H9 (cell line): Measurements from ENCODE around the gene EPN1. TPM values are rescaled to one million over a fixed set of nuclear protein-coding genes. Genes with fewer than 3 reads are reported as not detected.

Experiments used
- DNase-seq: peaks from one replicate; pipeline ENCODE4 v3.0.0-alpha.2; 2017
- H2AFZ ChIP-seq: one replicate; pipeline ENCODE4 v1.6.1; 2013; ENCODE audit warnings: mild to moderate bottlenecking, low read length, control low read depth, moderate library complexity
- H2AK5ac ChIP-seq: 2 replicates; pipeline ENCODE4 v1.6.1; 2013; ENCODE audit warnings: low read length, control low read depth, mixed read lengths; ENCODE audit not compliant: insufficient read length
- H2BK120ac ChIP-seq: one replicate; pipeline ENCODE4 v1.6.1; 2013; ENCODE audit warnings: low read depth, mild to moderate bottlenecking, low read length, control low read depth, inconsistent platforms; ENCODE audit not compliant: poor library complexity, severe bottlenecking
- H2BK12ac ChIP-seq: 2 replicates; pipeline ENCODE4 v1.6.1; 2013; ENCODE audit warnings: low read length, control low read depth, mixed read lengths, low read depth; ENCODE audit not compliant: insufficient read length
- H2BK15ac ChIP-seq: 2 replicates; pipeline ENCODE4 v1.6.1; 2013; ENCODE audit warnings: low read depth, low read length, control low read depth
- H2BK20ac ChIP-seq: one replicate; pipeline ENCODE4 v1.6.1; 2013; ENCODE audit warnings: low read depth, mild to moderate bottlenecking, low read length, control low read depth, inconsistent platforms; ENCODE audit not compliant: poor library complexity, severe bottlenecking
- H2BK5ac ChIP-seq: 2 replicates; pipeline ENCODE4 v1.6.1; 2013; ENCODE audit warnings: low read length, control low read depth, mixed read lengths; ENCODE audit not compliant: insufficient read length
- H3K14ac ChIP-seq: 2 replicates; pipeline ENCODE4 v1.6.1; 2013; ENCODE audit warnings: low read length, control low read depth; ENCODE audit not compliant: insufficient read depth
- H3K18ac ChIP-seq: 2 replicates; pipeline ENCODE4 v1.6.1; 2013; ENCODE audit warnings: low read depth, mild to moderate bottlenecking, mixed read lengths, low read length, control low read depth; ENCODE audit not compliant: insufficient read length
- H3K23ac ChIP-seq: 2 replicates; pipeline ENCODE4 v1.6.1; 2013; ENCODE audit warnings: low read length, control low read depth, mixed read lengths, low read depth; ENCODE audit not compliant: insufficient read length
- H3K23me2 ChIP-seq: 2 replicates; pipeline ENCODE4 v1.6.1; 2013; ENCODE audit warnings: low read depth, mild to moderate bottlenecking, mixed read lengths, low read length, control low read depth; ENCODE audit not compliant: insufficient read length, poor library complexity, severe bottlenecking
- H3K27ac ChIP-seq: 2 replicates; pipeline ENCODE4 v1.5.1; 2013; ENCODE audit warnings: low read length, control low read depth, mixed read lengths, low read depth; ENCODE audit not compliant: insufficient read length
- H3K27me3 ChIP-seq: 2 replicates; pipeline ENCODE4 v1.6.1; 2013; ENCODE audit warnings: low read length, control low read depth, inconsistent platforms; ENCODE audit not compliant: insufficient read depth
- H3K4ac ChIP-seq: 2 replicates; pipeline ENCODE4 v1.6.1; 2013; ENCODE audit warnings: low read depth, mild to moderate bottlenecking, control low read depth, inconsistent platforms, low read length, moderate library complexity
- H3K4me1 ChIP-seq: 2 replicates; pipeline ENCODE4 v1.6.1; 2013; ENCODE audit warnings: low read length, control low read depth, inconsistent platforms; ENCODE audit not compliant: insufficient read depth
- H3K4me2 ChIP-seq: 2 replicates; pipeline ENCODE4 v1.6.1; 2013; ENCODE audit warnings: low read length, control low read depth, mixed read lengths; ENCODE audit not compliant: insufficient read length, insufficient read depth
- H3K56ac ChIP-seq: 2 replicates; pipeline ENCODE4 v1.6.1; 2013; ENCODE audit warnings: low read depth, mild to moderate bottlenecking, mixed read lengths, low read length, control low read depth; ENCODE audit not compliant: insufficient read length
- H3K79me1 ChIP-seq: 2 replicates; pipeline ENCODE4 v1.6.1; 2013; ENCODE audit warnings: low read depth, mild to moderate bottlenecking, moderate library complexity, low read length, control low read depth, inconsistent platforms; ENCODE audit not compliant: insufficient read depth, poor library complexity, severe bottlenecking
- H3K79me2 ChIP-seq: 2 replicates; pipeline ENCODE4 v1.6.1; 2013; ENCODE audit warnings: low read length, control low read depth, inconsistent platforms; ENCODE audit not compliant: insufficient read depth
- H3K9ac ChIP-seq: 2 replicates; pipeline ENCODE4 v1.6.1; 2013; ENCODE audit warnings: low read length, control low read depth, mixed read lengths; ENCODE audit not compliant: insufficient read length; ENCODE audit errors: extremely low read depth
- H3K9me3 ChIP-seq: one replicate; pipeline ENCODE4 v1.6.1; 2013; ENCODE audit warnings: low read depth, low read length, inconsistent platforms; ENCODE audit not compliant: control insufficient read depth
- H3T11ph ChIP-seq: one replicate; pipeline ENCODE4 v1.6.1; 2013; ENCODE audit warnings: mild to moderate bottlenecking, low read length, control low read depth, inconsistent platforms
- H4K20me1 ChIP-seq: one replicate; pipeline ENCODE4 v1.6.1; 2013; ENCODE audit not compliant: control insufficient read depth, insufficient read length, insufficient read depth
- H4K5ac ChIP-seq: 2 replicates; pipeline ENCODE4 v1.6.1; 2013; ENCODE audit warnings: low read depth, mild to moderate bottlenecking, mixed read lengths, low read length, control low read depth; ENCODE audit not compliant: insufficient read length
- H4K8ac ChIP-seq: replicated peaks from 2 replicates; pipeline ENCODE4 v1.6.1; 2013; ENCODE audit warnings: low read length, control low read depth, mixed read lengths, low read depth; ENCODE audit not compliant: insufficient read length
- H4K91ac ChIP-seq: 2 replicates; pipeline ENCODE4 v1.6.1; 2013; ENCODE audit warnings: low read depth, mild to moderate bottlenecking, moderate library complexity, mixed read lengths, low read length, control low read depth; ENCODE audit not compliant: insufficient read length
- H3K27ac Mint-ChIP-seq, 3 experiments: 2 replicates in 2 of 3; 3 replicates in 1 of 3; pipeline ENCODE4 v1.8.0; 2020 to 2021; ENCODE audit warnings: mixed read lengths in 3 of 3, mild to moderate bottlenecking in 1 of 3, moderate library complexity in 1 of 3
- H3K27me3 Mint-ChIP-seq: 2 replicates; pipeline ENCODE4 v1.8.0; 2021; ENCODE audit warnings: low read depth, mild to moderate bottlenecking, moderate library complexity, mixed read lengths
- H3K36me3 Mint-ChIP-seq, 3 experiments: 2 replicates in 2 of 3; 3 replicates in 1 of 3; pipeline ENCODE4 v1.8.0; 2020 to 2021; ENCODE audit warnings: low read depth in 3 of 3, mixed read lengths in 3 of 3; ENCODE audit not compliant: insufficient read depth in 1 of 3
- H3K4me1 Mint-ChIP-seq, 2 experiments: 2 replicates each; pipeline ENCODE4 v1.8.0; 2020; ENCODE audit warnings: mixed read lengths in 2 of 2
- H3K4me3 Mint-ChIP-seq, 2 experiments: 2 replicates in 1 of 2; 3 replicates in 1 of 2; pipeline ENCODE4 v1.8.0; 2020 to 2021; ENCODE audit warnings: mild to moderate bottlenecking in 2 of 2, mixed read lengths in 2 of 2, moderate library complexity in 1 of 2
- H3K9me3 Mint-ChIP-seq, 2 experiments: 2 replicates in 1 of 2; 3 replicates in 1 of 2; pipeline ENCODE4 v1.8.0; 2020; ENCODE audit warnings: mild to moderate bottlenecking in 2 of 2, mixed read lengths in 2 of 2, moderate library complexity in 1 of 2
- WGBS: extraction: QIAGEN DNeasy Blood & Tissue Kit; methylation state at CpG from one replicate; pipeline ENCODE4 v1.1.7; 2013; ENCODE audit warnings: missing lambda C conversion rate, low lambda C conversion rate, mixed read lengths; ENCODE audit not compliant: insufficient read length; ENCODE audit errors: extremely low coverage; 5-methylcytosine and 5-hydroxymethylcytosine counted together
- total RNA-seq: library from RNA; stranded (reverse); gene quantifications from 2 replicates; pipeline ENCODE4 v1.2.1, GENCODE V29; 2021
- TF ChIP-seq, protein P1 (sequence below): fragments of 200-600 bp; sonication (generic); conservative IDR thresholded peaks from 3 replicates; pipeline ENCODE4 v1.8.0; 2021; ENCODE audit warnings: antibody characterized with exemption, mild to moderate bottlenecking

Gene EPN1
- total RNA-seq, 1 experiment from 2014 or later: 159 TPM

- Histone ChIP-seq H2BK20ac (no peak overlapping the region), H3K4ac (no peak overlapping the region), H2BK120ac (no peak overlapping the region), H3K18ac (no peak overlapping the region), H4K5ac (no peak overlapping the region), H2BK15ac (no peak overlapping the region), H3K23me2 (no peaks in the 10 kb centered on the region), H3K23ac (no peak overlapping the region), H3K9me3 (no peaks in the 10 kb centered on the region), H3K4me1 (no peaks in the 10 kb centered on the region), H3K14ac (no peak overlapping the region), H3K27ac (no peak overlapping the region), H2BK5ac (no peak overlapping the region), H3K27me3 (no peaks in the 10 kb centered on the region), H4K8ac (no peak overlapping the region), H3K56ac (no peak overlapping the region), H3T11ph (no peak overlapping the region), H4K20me1 (no peaks in the 10 kb centered on the region), H3K9ac (no peak overlapping the region), H3K79me1 (peaks cover 5% of the 10 kb centered on the region), H2BK12ac (no peak overlapping the region), H3K79me2 (0 out of 2 replicates have a peak, but pooled peaks cover 1% of the 10 kb centered on the region), H4K91ac (no peak overlapping the region), H2AFZ (no peak overlapping the region), H2AK5ac (no peak overlapping the region), H3K4me2 (no peak overlapping the region)
- TF ChIP-seq, protein P1, sequence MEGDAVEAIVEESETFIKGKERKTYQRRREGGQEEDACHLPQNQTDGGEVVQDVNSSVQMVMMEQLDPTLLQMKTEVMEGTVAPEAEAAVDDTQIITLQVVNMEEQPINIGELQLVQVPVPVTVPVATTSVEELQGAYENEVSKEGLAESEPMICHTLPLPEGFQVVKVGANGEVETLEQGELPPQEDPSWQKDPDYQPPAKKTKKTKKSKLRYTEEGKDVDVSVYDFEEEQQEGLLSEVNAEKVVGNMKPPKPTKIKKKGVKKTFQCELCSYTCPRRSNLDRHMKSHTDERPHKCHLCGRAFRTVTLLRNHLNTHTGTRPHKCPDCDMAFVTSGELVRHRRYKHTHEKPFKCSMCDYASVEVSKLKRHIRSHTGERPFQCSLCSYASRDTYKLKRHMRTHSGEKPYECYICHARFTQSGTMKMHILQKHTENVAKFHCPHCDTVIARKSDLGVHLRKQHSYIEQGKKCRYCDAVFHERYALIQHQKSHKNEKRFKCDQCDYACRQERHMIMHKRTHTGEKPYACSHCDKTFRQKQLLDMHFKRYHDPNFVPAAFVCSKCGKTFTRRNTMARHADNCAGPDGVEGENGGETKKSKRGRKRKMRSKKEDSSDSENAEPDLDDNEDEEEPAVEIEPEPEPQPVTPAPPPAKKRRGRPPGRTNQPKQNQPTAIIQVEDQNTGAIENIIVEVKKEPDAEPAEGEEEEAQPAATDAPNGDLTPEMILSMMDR: no peak
- Mint-ChIP-seq H3K36me3 (peaks cover 29 to 61% (median 45%) of the 10 kb centered on the region in 3 experiments), H3K4me1 (no peaks in the 10 kb centered on the region), H3K9me3 (no peaks in the 10 kb centered on the region; a peak in 1 of 5 replicates), H3K4me3 (no peak overlapping the region), H3K27ac (no peak overlapping the region), H3K27me3 (no peaks in the 10 kb centered on the region)
- no peak for DNase-seq
- no CpG with 5 or more reads among the region's 60 CpGs for WGBS
Measured at GRCh38 chr19:55684946-55685681, 10.1 kb downstream of the EPN1 start.
